ENCODE measurements around the gene MBD6. TPM values are rescaled to one million over a fixed set of nuclear protein-coding genes. Genes with fewer than 3 reads are reported as not detected.

The MBD6 gene
- total and polyA plus RNA-seq, 2 of the 13 experiments (the other 11 are each of a cell fraction or from before 2014, with no cell fraction given) = 4.1 to 5.9 TPM

- no peak for TF ChIP-seq ZBTB42 (CRISPR knock-in tag; IDR thresholded peaks at IDR 0.05)
- no peak for TF ChIP-seq NFE2L1 (CRISPR knock-in tag; IDR thresholded peaks at IDR 0.05; ENCODE audit: borderline replicate concordance)
- peak; percentile 99 for TF ChIP-seq HNRNPK (IDR thresholded peaks at IDR 0.05; ENCODE audit: low read depth, low read length, poor library complexity, severe bottlenecking)
- TF ChIP-seq HDAC1 (CRISPR knock-in tag; IDR thresholded peaks at IDR 0.05) = peak; percentile 18; the same call in 1 of the 2 replicates
- TF ChIP-seq RBM22 (optimal IDR thresholded peaks at IDR 0.05; ENCODE audit: low read length) = no peak
- no peak for TF ChIP-seq ZNF770 (CRISPR knock-in tag; IDR thresholded peaks at IDR 0.05)
- TF ChIP-seq HIVEP1 (CRISPR knock-in tag; IDR thresholded peaks at IDR 0.05) = no peak
- TF ChIP-seq TSC22D2 (CRISPR knock-in tag; IDR thresholded peaks at IDR 0.05; ENCODE audit: borderline replicate concordance) = no peak
- no peak for TF ChIP-seq GLI4 (CRISPR knock-in tag; IDR thresholded peaks at IDR 0.05; ENCODE audit: borderline replicate concordance)
- no peak for TF ChIP-seq NFIB (CRISPR knock-in tag; IDR thresholded peaks at IDR 0.05; ENCODE audit: borderline replicate concordance)
- TF ChIP-seq ATF6 (CRISPR knock-in tag; conservative IDR thresholded peaks at IDR 0.05) = 0 out of 2 replicates have a peak, but pooled peaks have one; percentile 6
- TF ChIP-seq ZNF234 (CRISPR knock-in tag; conservative IDR thresholded peaks at IDR 0.05) = no peak
- TF ChIP-seq AHDC1 (CRISPR knock-in tag; IDR thresholded peaks at IDR 0.05; ENCODE audit: borderline replicate concordance) = no peak
- no peak for TF ChIP-seq ZNF136 (CRISPR knock-in tag; IDR thresholded peaks at IDR 0.05; ENCODE audit: low read depth)
- TF ChIP-seq POLR2A (IDR thresholded peaks at IDR 0.05; ENCODE audit: insufficient read depth in 1 of 2, low read depth in 2 of 2, low read length in 2 of 2) = peak in 1 of 2 experiments; percentile 64; a peak in 2 of 4 replicates
- peak; percentile 47; the same call in 1 of the 2 replicates for TF ChIP-seq KDM5A (IDR thresholded peaks at IDR 0.05; ENCODE audit: borderline replicate concordance, low read length)
- 0 out of 2 replicates have a peak, but pooled peaks have one; percentile 7 for TF ChIP-seq FOXO1 (CRISPR knock-in tag; IDR thresholded peaks at IDR 0.05)
- no peak for TF ChIP-seq ZNF562 (CRISPR knock-in tag; IDR thresholded peaks at IDR 0.05; ENCODE audit: borderline replicate concordance)
- TF ChIP-seq PCBP2 (optimal IDR thresholded peaks at IDR 0.05; ENCODE audit: low read depth, low read length, poor library complexity, severe bottlenecking) = peak; percentile 16
Measured at GRCh38 chr12:57522887-57523705, 472 bp downstream of the MBD6 start (continued).

All from HepG2 (cell line).